Uterus (tissue), 2 donors: ENCODE measurements around the gene ZC3H12D.

ENCODE experiments used
- POLR2A ChIP-seq, 2 donors: fragments of 450-650 bp; IDR thresholded peaks; one replicate each; pipeline ENCODE4 v1.6.1; 2016; ENCODE audit warnings: antibody characterized with exemption in 2 of 2, mild to moderate bottlenecking in 1 of 2, moderate library complexity in 1 of 2
- TF ChIP-seq, protein P1 (sequence below), 4 experiments: fragments of 200-600 bp in 2 of 4; fragments of 450-650 bp in 2 of 4; sonication (generic) in 2 of 4; IDR thresholded peaks; one replicate each; pipeline ENCODE4 v1.5.1; 2016 to 2019; ENCODE audit warnings: antibody characterized with exemption in 4 of 4, mild to moderate bottlenecking in 2 of 4, moderate library complexity in 1 of 4

DNA sequence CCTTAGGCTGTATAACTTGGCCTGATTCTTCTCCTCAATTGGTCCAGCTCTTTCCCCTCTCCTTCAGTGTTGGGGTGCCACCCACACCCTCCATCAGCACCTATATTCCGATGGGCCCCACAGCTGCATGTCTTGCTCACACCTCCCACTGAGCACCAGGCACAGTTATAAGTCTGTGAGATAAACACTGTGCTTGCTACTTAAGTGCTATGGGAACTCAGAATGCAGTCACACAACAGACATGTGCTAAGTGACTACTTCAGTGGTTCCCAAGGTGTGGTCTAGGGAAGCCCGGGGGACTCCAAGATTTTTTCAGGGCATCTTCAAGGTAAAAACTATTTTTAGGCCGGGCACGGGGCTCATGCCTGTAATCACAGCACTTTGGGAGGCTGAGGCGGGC lies 7.3 kb downstream of the ZC3H12D start:
- TF ChIP-seq, protein P1, sequence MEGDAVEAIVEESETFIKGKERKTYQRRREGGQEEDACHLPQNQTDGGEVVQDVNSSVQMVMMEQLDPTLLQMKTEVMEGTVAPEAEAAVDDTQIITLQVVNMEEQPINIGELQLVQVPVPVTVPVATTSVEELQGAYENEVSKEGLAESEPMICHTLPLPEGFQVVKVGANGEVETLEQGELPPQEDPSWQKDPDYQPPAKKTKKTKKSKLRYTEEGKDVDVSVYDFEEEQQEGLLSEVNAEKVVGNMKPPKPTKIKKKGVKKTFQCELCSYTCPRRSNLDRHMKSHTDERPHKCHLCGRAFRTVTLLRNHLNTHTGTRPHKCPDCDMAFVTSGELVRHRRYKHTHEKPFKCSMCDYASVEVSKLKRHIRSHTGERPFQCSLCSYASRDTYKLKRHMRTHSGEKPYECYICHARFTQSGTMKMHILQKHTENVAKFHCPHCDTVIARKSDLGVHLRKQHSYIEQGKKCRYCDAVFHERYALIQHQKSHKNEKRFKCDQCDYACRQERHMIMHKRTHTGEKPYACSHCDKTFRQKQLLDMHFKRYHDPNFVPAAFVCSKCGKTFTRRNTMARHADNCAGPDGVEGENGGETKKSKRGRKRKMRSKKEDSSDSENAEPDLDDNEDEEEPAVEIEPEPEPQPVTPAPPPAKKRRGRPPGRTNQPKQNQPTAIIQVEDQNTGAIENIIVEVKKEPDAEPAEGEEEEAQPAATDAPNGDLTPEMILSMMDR (IDR thresholded peaks at IDR 0.05) = no peak
- no peak for TF ChIP-seq POLR2A (IDR thresholded peaks at IDR 0.05)
